Measurements from ENCODE around the gene DDAH2.

GRCh38 chr6:31721351-31722020 is 7.6 kb downstream of the DDAH2 start, which contains the start of gene LY6G6C:
- no peak for TF ChIP-seq CTCF (IDR thresholded peaks at IDR 0.05; ENCODE audit: insufficient read depth, low read depth, low read length)
- TF ChIP-seq EZH2 (IDR thresholded peaks at IDR 0.05; ENCODE audit: insufficient read depth, low read length) = no peak
